Measurements from ENCODE around the gene PLA2G6. TPM values are rescaled to one million over a fixed set of nuclear protein-coding genes. Genes with fewer than 3 reads are reported as not detected.
A peak's percentile ranks its signal among the peaks of the same experiment; 100 is the strongest.

The PLA2G6 gene
- total RNA-seq, 1 donor from 2014 or later, result 13.5 TPM

DNA sequence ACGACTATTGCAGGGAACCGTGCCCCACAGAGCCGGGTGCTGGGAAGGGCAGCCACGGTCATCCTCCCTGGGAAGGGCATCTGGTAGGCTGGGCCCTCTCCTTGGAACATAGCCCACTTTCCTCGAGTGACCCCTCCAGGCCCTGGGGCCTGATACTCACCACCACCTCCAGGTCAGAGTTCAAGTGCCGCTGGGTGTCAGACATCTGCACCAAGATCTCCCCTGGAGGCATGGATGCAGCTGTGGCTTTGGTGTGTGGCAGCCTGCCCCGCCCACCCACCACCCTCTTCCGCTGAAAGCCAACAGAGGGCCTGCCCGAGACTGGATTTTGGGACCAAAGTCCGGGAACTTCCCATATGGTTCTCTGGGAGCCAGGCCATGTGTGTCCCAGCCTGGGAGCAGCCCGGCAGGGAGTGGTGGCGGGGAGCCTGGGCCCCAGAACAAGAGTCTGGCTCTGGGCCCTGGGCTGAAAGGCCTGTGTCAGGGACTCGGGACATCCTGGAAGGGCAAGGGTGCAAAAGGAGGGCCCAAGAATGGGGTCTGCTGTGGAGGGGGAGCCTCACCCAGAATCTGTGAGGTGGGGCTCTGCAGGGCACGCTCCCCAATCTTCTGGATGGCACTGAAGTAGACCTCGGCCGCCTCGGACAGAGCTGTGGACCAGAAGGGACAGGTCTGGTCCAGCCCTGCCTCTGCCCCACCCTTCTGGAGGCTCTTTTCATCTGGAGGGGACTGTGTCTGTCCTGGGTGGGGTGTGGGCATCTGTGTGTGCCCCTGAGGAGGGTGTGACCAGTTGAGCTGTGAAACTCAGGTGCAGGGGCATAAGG, 73.7 kb downstream of the PLA2G6 start:
- DNase-seq (ENCODE audit: low read depth), result no peak
- TF ChIP-seq, protein P1, sequence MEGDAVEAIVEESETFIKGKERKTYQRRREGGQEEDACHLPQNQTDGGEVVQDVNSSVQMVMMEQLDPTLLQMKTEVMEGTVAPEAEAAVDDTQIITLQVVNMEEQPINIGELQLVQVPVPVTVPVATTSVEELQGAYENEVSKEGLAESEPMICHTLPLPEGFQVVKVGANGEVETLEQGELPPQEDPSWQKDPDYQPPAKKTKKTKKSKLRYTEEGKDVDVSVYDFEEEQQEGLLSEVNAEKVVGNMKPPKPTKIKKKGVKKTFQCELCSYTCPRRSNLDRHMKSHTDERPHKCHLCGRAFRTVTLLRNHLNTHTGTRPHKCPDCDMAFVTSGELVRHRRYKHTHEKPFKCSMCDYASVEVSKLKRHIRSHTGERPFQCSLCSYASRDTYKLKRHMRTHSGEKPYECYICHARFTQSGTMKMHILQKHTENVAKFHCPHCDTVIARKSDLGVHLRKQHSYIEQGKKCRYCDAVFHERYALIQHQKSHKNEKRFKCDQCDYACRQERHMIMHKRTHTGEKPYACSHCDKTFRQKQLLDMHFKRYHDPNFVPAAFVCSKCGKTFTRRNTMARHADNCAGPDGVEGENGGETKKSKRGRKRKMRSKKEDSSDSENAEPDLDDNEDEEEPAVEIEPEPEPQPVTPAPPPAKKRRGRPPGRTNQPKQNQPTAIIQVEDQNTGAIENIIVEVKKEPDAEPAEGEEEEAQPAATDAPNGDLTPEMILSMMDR (conservative IDR thresholded peaks at IDR 0.05; ENCODE audit: low read depth, low read length), result no peak
- H3K4me3 ChIP-seq (ENCODE audit: low read depth, low read length), result no peak overlapping the region

DNA sequence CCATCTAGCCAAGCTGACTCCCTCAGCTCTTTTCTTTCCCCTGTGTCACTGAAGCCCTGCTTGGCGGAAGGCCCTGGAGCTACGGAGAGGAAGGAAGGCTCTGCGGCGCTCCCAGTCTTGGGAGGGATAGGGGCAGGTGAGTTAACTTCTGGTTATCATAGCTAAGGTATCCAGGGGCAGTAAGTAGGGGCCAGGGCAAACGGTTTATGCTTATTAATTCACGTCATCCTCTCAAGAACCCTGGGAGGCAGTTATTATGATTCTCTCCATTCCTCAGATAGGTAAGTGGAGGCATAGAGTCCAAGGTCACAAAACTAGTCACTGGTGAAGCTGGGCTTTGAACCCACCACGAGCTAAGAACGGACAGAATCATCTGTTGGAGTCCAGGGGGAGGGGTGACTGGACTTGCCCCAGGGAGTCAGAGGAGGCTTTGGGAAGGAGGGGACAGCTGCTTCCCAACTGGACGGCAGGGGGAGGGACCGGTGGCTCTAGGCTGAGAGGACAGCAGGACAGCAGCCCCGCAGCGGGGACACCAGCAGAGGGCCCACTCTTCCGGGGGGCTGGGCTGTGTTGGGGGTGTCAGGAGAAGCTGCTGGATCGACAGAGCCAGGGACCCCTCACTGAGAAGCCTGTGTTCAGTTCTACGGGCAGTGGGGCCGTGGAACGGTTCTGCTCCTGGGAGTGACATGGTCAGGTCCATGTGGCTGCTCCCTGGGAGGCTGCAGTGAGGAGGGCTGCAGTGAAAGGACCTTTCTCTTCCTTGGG, 74.6 kb downstream of the PLA2G6 start:
- no peak for DNase-seq (ENCODE audit: low read depth)
- TF ChIP-seq, protein P1 (conservative IDR thresholded peaks at IDR 0.05; ENCODE audit: low read depth, low read length), result no peak
- H3K4me3 ChIP-seq (ENCODE audit: low read depth, low read length), result no peak overlapping the region

- TF ChIP-seq, protein P1 (conservative IDR thresholded peaks at IDR 0.05; ENCODE audit: low read depth, low read length), result peak; percentile 59
- no peak overlapping the region for H3K4me3 ChIP-seq (ENCODE audit: low read depth, low read length)
- DNase-seq (ENCODE audit: low read depth), result no peak
These were observed 77.5 kb downstream of the PLA2G6 start for GRCh38 chr22:38104084-38104483.

DNA sequence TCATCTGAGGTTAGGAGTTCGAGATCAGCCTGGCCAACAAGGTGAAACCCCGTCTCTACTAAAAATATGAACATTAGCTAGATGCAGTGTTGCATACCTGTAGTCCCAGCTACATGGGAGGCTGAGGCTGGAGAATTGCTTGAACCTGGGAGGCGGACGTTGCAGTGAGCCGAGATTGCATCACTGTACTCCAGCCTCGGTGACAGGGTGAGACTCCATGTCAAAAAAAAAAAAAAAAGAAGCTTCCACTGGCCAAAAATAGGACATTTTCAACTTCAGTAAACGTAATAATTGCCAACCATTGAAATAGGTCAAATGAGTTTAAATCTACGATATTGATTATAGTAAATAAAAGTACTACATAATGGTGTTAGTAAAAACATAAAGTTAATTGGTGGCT, 78.0 kb downstream of the PLA2G6 start:
- no peak overlapping the region for H3K4me3 ChIP-seq (ENCODE audit: low read depth, low read length)
- DNase-seq (ENCODE audit: low read depth), result no peak
- TF ChIP-seq, protein P1 (conservative IDR thresholded peaks at IDR 0.05; ENCODE audit: low read depth, low read length), result no peak

- H3K4me3 ChIP-seq (ENCODE audit: low read depth, low read length), result no peak overlapping the region
- TF ChIP-seq, protein P1 (conservative IDR thresholded peaks at IDR 0.05; ENCODE audit: low read depth, low read length), result no peak
- DNase-seq (ENCODE audit: low read depth), result no peak
These were observed 83.0 kb downstream of the PLA2G6 start for GRCh38 chr22:38098410-38099249.

DNA sequence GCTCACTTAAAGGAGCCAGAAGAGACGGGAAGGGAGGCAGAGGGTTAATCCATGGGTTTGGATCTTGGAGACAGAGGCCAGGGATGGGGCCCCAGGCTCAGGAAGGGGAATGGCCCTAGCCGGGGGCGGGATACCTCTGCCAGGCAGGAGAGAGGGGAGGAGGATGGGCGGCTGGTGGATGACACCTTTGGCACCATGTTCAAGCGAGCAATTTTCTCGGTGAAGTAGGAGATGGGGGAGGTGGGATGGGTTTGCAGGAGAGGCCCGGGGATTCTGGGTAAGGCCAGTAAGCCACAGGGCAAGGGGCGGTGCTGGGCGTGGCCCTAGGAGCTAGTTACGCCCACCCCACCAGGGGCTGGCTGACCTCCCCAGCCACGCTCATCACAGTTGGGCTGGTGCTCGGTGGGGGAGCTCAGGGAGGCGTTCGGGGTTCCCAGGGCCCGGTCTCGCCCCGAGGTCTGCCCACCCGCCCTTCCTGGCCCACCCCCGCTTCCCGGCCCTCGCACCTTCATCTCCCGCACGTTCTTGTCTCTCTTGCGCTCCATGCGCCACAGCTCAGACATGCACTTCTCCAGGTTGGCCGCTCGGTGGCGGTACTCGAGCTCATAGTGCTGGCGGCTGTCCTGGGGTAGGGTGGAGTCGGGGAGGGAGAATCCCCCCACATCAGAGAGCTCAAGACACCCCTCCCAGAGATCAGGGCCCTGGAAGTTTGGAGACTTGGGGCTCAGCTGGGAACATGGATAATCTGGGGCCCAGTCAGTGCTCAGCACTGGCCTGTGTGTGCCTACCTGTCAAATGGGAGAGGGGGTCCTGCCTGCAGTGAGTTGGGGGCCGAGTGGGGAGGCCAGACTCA, 83.8 kb downstream of the PLA2G6 start:
- TF ChIP-seq, protein P1 (conservative IDR thresholded peaks at IDR 0.05; ENCODE audit: low read depth, low read length), result peak; percentile 8
- DNase-seq (ENCODE audit: low read depth), result no peak

More for the DNA sequence above, 83.8 kb downstream of the PLA2G6 start:
- H3K4me3 ChIP-seq (ENCODE audit: low read depth, low read length), result no peak overlapping the region
